Activated naive CD8-positive, alpha-beta T cell (primary cell): Measurements from ENCODE around the gene SIPA1L3.

Experiments
- H3K27ac Mint-ChIP-seq: one replicate; pipeline ENCODE4 v1.8.0; 2021; ENCODE audit warnings: mixed read lengths
- H3K27me3 Mint-ChIP-seq: one replicate; pipeline ENCODE4 v1.8.0; 2021; ENCODE audit warnings: mixed read lengths
- H3K36me3 Mint-ChIP-seq: one replicate; pipeline ENCODE4 v1.8.0; 2021; ENCODE audit warnings: mixed read lengths
- H3K4me1 Mint-ChIP-seq: one replicate; pipeline ENCODE4 v1.8.0; 2021; ENCODE audit warnings: low read depth, mixed read lengths
- H3K4me3 Mint-ChIP-seq: one replicate; pipeline ENCODE4 v1.8.0; 2021; ENCODE audit warnings: mild to moderate bottlenecking, mixed read lengths
- H3K9me3 Mint-ChIP-seq: one replicate; pipeline ENCODE4 v1.8.0; 2021; ENCODE audit warnings: low read depth, mixed read lengths

Gene SIPA1L3

DNA sequence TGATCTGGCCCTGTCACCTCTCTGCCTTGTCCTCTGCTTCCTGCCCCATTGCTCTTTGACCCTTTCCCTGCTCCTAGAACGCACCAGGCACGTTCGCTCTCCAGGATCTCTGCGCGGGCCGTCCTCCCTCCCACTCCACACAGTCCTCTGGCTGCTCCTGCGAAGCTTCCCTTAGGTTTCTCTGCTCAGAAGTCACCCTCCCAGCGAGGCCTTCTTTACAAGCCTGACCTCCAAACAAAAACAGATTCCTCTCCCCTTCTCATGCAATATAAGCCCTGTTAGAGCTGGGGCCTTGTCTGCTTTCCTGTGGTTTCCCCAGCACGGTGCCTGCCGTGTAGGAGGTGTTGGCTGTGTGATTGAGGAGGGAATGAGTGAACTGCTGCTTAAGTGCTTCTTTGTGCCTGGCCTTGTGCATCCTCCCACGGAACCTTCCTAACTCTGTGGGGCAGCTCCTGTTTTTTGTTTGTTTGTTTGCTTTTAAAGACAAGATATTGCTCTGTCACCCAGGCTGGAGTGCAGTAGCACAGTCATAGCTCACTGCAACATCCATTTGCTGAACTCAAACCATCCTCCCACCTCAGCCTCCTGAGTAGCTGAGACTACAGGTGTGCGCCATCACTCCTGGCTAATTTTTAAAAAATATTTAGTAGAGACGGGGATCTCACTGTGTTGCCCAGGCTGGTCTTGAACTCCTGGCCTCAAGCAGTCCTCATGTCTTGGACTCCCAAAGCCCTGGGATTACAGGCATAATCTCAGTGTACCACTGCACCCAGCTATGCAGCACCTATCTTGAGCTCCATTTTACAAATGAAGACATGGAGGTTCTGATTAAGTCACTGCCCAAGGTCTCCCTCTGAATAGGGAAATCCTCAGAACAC, 82.0 kb downstream of the SIPA1L3 start:
- H3K27ac Mint-ChIP-seq, result no peak overlapping the region
- H3K27me3 Mint-ChIP-seq, result no peaks in the 10 kb centered on the region
- H3K4me1 Mint-ChIP-seq, result peaks cover 22% of the 10 kb centered on the region
- no peak overlapping the region for H3K4me3 Mint-ChIP-seq
- no peaks in the 10 kb centered on the region for H3K9me3 Mint-ChIP-seq
- H3K36me3 Mint-ChIP-seq, result peaks cover 5% of the 10 kb centered on the region

DNA sequence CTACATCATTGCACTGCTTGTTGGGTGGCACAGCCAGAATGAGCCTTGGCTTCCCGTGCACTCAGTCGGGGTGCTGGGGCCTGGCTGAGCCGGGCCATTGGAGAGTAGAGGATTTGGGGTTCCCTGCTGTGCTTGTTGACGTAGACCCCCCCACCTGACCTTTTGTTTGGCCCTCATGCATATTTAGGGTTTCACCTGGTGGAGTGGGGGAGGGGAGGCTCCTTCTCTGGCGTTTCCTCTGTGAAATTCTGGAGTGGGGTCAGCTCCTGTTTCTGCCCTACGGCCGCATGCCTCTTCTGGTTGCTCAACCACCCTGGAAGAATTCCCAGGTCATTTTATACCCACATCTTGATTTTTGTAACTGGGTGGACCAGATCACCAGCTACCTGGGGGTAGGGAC, 82.8 kb downstream of the SIPA1L3 start:
- H3K27ac Mint-ChIP-seq, result no peak overlapping the region

DNA sequence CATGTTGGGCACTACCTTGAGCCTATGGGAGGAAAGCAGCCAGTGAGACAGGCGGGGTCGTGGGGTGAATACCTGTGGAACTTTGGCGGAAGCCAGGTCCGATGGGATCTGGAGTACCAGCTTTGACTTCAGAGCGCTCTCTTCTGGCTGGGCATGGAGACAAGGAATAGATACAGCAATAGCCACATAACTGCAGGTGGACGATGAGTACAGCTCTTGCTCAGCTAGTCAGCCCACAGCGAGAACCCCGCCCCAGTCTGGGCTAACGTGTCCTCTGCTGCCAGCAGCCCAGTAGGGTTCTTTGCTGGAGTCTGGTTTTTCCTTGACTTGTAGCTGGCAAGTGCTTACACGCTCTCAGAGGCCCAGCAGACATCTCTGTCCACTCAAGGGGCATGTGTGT, 83.4 kb downstream of the SIPA1L3 start:
- no peaks in the 10 kb centered on the region for H3K9me3 Mint-ChIP-seq
- H3K27ac Mint-ChIP-seq, result no peak overlapping the region
- H3K36me3 Mint-ChIP-seq, result peaks cover 9% of the 10 kb centered on the region
- peaks cover 18% of the 10 kb centered on the region for H3K4me1 Mint-ChIP-seq
- no peaks in the 10 kb centered on the region for H3K27me3 Mint-ChIP-seq
- H3K4me3 Mint-ChIP-seq, result no peak overlapping the region

More for the DNA sequence above, 82.8 kb downstream of the SIPA1L3 start:
- H3K27me3 Mint-ChIP-seq, result no peaks in the 10 kb centered on the region
- no peaks in the 10 kb centered on the region for H3K9me3 Mint-ChIP-seq
- H3K4me3 Mint-ChIP-seq, result no peak overlapping the region
- peaks cover 21% of the 10 kb centered on the region for H3K4me1 Mint-ChIP-seq
- peaks cover 9% of the 10 kb centered on the region for H3K36me3 Mint-ChIP-seq

DNA sequence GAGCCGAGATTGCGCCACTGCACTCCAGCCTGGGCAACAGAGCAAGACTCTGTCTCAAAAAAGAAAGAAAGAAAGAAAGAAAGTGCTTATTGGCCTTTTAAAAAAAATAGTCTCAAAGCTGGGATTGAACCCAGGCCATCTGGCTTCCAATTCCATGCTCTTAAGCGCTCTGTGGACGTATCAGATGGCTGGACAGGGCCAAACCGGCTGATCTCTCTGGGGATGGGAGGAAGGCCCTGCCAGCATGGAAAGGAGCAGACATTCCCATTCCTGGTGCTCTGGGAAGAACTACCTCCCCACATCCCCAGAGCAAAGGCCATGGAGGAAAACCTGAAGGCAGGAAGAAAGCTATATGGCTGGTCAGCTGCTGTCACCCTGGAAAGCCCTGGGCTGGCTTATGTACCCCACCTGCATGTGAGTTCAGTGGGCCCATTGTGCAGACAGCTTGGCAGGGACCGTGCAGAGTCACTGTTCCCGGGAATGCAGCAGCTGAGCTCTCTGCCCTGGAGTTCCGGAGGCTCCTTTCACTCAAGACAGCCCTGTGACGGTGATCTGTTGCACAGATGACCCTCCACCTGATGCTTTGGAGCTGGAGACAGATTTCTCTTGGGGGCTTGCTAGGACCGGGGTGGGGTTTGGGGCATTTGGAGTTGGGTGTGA, 84.3 kb downstream of the SIPA1L3 start:
- Mint-ChIP-seq H3K9me3 (no peaks in the 10 kb centered on the region), H3K4me1 (peaks cover 13% of the 10 kb centered on the region), H3K27ac (no peak overlapping the region), H3K36me3 (peaks cover 9% of the 10 kb centered on the region), H3K27me3 (no peaks in the 10 kb centered on the region), H3K4me3 (no peak overlapping the region)

DNA sequence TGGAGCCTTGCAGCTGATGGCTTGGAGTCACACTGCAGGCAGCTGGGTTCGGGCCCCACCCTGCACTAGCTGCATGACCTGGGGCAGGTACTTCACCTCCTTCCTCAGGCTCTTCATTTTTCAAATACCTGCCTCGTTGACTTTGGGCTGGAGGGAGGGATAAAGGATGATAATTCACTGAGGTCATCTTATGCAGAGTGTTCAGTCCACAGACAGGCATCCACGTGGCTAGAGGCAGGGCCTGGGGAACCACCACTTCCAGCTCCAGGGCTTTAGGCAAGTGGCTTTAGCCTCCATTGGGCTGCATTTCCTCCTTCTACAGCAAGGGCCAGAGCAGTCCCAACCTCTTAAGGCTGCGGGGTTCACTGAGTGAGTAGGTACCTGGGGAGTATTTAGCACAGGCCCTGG, 84.8 kb downstream of the SIPA1L3 start:
- Mint-ChIP-seq H3K9me3 (no peaks in the 10 kb centered on the region), H3K4me1 (peaks cover 9% of the 10 kb centered on the region), H3K4me3 (no peak overlapping the region), H3K27ac (no peak overlapping the region), H3K36me3 (peaks cover 9% of the 10 kb centered on the region), H3K27me3 (no peaks in the 10 kb centered on the region)

DNA sequence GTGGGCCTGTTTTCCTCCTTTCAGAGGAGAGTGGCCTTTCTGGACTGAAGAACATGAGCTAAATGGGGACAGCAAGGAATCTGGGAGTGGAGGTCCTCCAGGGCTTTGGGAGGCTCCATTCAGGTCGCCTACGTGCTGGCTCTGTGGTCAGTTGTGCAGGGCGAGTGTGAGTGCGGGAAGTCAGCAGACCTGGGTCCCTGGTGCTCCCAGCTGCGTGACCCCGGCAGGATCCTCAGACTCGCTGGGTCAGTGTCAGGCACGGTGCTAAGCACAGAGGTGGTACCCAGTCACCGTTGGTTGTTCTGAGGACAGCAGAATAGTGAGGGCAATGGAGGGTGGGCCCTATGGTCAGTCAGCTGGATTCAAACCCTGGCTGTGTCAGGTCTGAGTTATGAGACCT, 85.8 kb downstream of the SIPA1L3 start:
- peaks cover 7% of the 10 kb centered on the region for H3K4me1 Mint-ChIP-seq
- peaks cover 9% of the 10 kb centered on the region for H3K36me3 Mint-ChIP-seq
- H3K9me3 Mint-ChIP-seq, result no peaks in the 10 kb centered on the region
- H3K4me3 Mint-ChIP-seq, result no peak overlapping the region
- H3K27me3 Mint-ChIP-seq, result no peaks in the 10 kb centered on the region
- no peak overlapping the region for H3K27ac Mint-ChIP-seq

DNA sequence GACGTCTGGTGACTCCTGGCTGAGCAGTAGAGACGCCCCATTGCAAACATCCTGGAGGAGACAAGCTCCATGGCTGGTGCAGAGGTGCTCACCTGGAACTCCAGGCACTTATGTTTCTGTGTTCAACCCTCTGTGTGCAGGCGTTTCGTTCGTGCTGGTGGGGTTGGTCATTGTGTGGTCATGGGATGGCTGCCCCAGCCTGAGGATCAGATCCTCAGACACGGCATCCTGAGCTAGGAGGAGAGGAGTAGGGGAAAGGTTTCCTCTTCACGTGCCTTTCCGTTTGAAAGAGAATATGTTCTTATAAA, 87.8 kb downstream of the SIPA1L3 start:
- Mint-ChIP-seq H3K4me1 (peaks cover 7% of the 10 kb centered on the region), H3K4me3 (no peak overlapping the region), H3K27me3 (no peaks in the 10 kb centered on the region), H3K9me3 (no peaks in the 10 kb centered on the region), H3K36me3 (peaks cover 9% of the 10 kb centered on the region), H3K27ac (no peak overlapping the region)

DNA sequence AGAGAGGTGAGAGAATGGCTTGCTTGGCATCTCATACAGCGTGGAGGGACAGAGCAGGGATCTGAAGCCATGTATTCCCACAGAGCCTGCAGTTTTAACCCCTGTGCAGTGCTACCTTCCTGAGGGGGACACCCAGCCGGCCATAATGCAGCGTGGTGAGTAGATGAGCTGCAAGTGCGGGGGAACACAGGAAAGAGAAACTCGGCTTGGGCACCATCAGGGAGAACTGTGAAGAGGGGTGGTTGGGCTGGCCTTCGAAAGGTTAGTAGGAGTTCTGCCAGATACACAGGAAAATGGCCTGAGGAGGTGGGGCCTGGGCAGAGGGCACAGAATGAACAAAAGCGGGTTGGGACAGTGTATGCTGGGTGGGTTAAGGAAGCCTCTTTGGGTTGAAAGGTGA, 88.3 kb downstream of the SIPA1L3 start:
- H3K27ac Mint-ChIP-seq, result no peak overlapping the region
- peaks cover 9% of the 10 kb centered on the region for H3K4me1 Mint-ChIP-seq
- no peaks in the 10 kb centered on the region for H3K27me3 Mint-ChIP-seq
- no peaks in the 10 kb centered on the region for H3K9me3 Mint-ChIP-seq
- H3K36me3 Mint-ChIP-seq, result peaks cover 9% of the 10 kb centered on the region
- H3K4me3 Mint-ChIP-seq, result no peak overlapping the region

DNA sequence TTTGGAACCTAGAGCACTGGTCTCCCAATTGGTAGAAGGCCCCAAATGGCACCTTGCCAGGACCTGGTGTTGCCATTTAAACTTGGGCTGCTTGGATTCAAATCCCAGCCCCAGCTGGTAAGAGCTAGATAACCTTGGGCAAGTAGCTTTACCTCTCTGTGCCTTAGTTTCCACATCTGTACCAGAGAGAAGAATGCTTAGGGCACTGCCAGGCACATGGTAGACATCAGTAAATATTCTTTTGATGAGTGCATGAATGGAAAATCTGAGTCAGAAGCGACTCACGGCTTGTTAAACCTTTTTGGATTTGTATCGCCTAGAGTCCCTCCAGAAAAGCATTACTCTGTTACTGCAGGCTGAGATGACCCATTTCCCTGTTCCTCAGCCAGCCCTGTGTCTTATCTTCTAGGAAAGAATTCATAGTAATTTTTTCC, 90.9 kb downstream of the SIPA1L3 start:
- H3K4me3 Mint-ChIP-seq, result no peak overlapping the region
- H3K9me3 Mint-ChIP-seq, result no peaks in the 10 kb centered on the region
- H3K27ac Mint-ChIP-seq, result no peak overlapping the region
- peaks cover 18% of the 10 kb centered on the region for H3K4me1 Mint-ChIP-seq
- H3K36me3 Mint-ChIP-seq, result peaks cover 9% of the 10 kb centered on the region
- H3K27me3 Mint-ChIP-seq, result no peaks in the 10 kb centered on the region

DNA sequence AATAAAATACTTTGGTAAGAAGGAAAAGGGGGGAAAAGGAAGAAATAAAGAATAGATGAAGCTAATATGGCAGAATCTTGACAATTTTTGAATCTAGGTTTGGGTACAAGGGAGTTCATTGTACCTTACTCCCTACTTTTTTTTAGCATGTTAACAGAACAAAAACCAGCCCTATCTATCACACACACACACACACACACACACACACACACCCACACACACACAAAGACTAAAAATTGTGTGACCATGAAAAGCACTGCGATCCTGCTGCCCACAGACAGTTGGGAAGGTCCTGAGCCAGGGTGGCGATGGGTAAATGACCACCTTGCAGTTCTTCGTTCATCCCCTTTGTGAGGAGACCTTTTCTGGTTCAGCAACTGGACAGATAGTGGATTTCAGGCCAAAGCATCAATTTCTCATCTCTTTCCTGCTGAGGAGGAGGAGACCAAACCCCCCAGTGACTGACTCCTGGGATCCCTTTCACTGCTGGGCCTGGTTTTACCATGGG, 91.8 kb downstream of the SIPA1L3 start:
- Mint-ChIP-seq H3K27ac (no peak overlapping the region), H3K36me3 (peaks cover 7% of the 10 kb centered on the region)

DNA sequence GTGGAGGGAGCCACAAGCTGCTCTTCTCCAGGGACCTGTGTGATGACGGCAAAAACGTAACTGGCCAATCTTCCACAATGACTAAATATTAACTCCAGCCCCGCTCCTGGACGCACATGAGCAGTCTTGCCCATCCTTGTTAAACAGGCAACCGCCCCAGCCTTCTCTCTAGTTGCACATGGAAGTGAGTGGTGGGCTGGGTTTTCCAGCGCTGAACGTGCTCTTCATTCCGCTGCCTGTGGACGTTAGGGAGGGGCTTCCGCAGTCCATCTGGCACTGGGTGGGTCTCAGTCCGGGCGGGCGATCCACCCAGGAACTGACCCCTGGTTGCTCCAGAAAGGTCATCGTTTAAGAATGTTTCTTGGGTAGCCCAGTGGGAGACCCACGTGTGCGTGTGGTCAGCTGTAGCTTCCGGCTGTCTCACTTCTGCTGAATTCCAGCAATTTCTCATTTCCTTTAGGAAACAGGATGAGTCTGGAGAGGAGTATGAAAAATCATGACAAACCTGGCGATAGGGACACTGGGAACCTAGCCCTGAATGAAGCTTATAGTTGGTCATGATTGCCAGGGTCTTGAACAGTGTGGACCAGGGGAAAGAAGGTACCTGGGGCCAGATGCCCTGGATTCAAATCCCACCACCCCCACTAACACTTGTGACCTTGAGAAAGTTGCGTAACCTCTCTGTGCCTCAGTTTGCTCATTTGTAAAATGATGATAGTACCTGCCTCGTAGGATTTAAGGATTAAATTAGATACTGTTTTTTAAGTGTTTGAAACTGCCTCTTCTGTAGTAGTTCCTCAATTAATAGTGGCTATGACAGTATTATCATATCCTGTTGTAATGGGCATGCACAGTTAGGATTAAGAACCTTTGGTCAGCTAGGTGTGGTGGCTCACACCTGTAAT, 92.6 kb downstream of the SIPA1L3 start:
- Mint-ChIP-seq H3K27ac (no peak overlapping the region), H3K36me3 (peaks cover 3% of the 10 kb centered on the region), H3K4me1 (peaks cover 16% of the 10 kb centered on the region), H3K9me3 (no peaks in the 10 kb centered on the region), H3K4me3 (no peak overlapping the region), H3K27me3 (no peaks in the 10 kb centered on the region)

More for the DNA sequence above, 91.8 kb downstream of the SIPA1L3 start:
- no peaks in the 10 kb centered on the region for H3K27me3 Mint-ChIP-seq
- H3K4me3 Mint-ChIP-seq, result no peak overlapping the region
- H3K9me3 Mint-ChIP-seq, result no peaks in the 10 kb centered on the region
- H3K4me1 Mint-ChIP-seq, result peaks cover 18% of the 10 kb centered on the region

DNA sequence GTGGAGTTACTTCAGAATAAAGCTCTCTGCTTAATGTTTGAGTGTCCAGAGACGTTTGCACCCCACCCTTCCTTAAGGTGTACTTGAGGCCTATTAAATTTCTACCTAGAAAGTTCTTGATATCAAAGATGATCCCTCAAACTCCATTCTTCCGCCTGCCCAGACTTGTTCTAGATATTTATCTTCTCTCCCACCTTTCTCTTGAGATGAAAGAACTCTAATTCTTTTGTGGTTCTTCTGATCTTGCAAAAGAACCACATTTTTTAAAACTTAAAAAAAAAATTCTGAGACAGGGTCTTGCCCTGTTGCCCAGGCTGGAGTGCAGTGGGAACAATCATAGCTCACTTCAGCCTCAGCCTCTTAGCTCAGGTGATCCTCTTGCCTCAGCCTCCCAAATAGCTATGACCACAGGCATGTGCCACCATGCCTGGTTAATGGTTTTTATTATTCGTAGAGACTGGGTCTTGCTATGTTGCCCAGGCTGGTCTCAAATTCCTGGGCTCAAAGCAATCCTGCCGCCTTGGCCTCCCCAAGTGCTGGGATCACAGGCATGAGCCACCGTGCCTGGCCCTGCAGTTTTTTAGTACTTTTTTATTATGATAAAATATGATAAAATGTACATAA, 94.3 kb downstream of the SIPA1L3 start:
- Mint-ChIP-seq H3K27ac (no peak overlapping the region), H3K36me3 (no peaks in the 10 kb centered on the region), H3K9me3 (no peaks in the 10 kb centered on the region), H3K27me3 (no peaks in the 10 kb centered on the region), H3K4me1 (peaks cover 18% of the 10 kb centered on the region), H3K4me3 (no peak overlapping the region)

DNA sequence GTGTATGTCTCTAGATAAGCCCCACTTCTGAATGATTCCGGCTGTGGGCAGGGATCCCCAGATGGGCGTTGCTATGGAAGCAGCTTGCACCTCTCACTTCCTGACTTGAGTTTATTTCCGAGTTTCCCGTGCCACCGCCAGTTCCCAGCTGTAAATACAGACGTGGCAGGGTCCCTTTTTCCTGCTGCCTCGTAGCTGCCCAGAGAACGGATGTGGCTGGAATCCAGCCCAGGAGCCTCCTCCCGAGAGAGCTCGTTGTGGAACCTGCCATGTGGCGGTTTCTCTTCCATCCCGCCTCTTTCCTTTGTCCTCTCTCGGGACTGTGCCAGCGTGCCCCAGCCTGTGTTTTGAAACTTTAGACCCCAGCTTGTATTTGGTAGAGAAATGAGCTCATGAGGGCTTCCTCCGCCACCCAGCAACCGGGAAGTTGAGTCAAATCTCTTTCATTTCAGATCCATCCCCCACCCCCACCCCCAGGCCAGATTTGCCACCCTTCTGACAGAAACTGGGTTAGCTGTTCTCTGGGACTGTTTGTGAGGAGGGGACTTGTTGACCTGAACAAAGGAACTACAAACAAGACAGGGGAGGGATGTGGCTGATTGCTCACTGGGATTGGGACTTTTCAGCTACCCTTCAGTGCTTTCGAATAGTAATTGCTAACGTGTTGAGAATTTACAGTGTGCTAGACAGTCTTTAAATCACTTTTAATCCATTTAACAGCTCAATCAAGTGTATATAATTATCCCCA, 96.6 kb downstream of the SIPA1L3 start:
- Mint-ChIP-seq H3K27me3 (no peaks in the 10 kb centered on the region), H3K27ac (no peak overlapping the region), H3K36me3 (no peaks in the 10 kb centered on the region), H3K4me3 (no peak overlapping the region), H3K4me1 (peaks cover 18% of the 10 kb centered on the region), H3K9me3 (no peaks in the 10 kb centered on the region)

DNA sequence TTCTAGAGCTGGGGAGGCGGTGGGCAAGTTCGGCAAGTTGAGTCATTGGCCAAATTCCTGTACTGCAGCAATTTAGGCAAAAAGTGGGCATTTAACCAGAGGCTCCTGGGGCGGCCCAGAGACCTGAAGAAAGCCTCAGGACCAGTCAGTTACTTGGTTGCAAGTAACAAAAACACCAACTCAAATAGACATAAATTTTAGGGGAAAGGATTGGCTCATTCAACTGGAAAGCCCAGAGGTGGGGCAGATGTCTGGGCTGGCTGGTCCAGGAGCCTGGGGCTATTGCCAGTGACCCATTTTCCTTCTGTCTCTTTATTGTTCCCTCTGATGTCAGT, 97.1 kb downstream of the SIPA1L3 start:
- Mint-ChIP-seq H3K4me1 (peaks cover 16% of the 10 kb centered on the region), H3K4me3 (no peak overlapping the region), H3K27ac (no peak overlapping the region), H3K9me3 (no peaks in the 10 kb centered on the region), H3K36me3 (no peaks in the 10 kb centered on the region), H3K27me3 (no peaks in the 10 kb centered on the region)
